Adrenal gland (tissue), 5 donors: ENCODE results near the gene AMBP.

Experiments used
- CTCF ChIP-seq, 6 experiments: fragments of 450-650 bp in 4 of 6; fragments of 200-600 bp in 2 of 6; sonication (generic) in 1 of 6; IDR thresholded peaks; 1 replicate in 5 of 6; 2 replicates in 1 of 6; pipeline versions ENCODE4 v1.5.1 to v1.8.0; 2016 to 2021; ENCODE audit warnings: antibody characterized with exemption in 6 of 6, mild to moderate bottlenecking in 2 of 6, moderate library complexity in 1 of 6
- POLR2A ChIP-seq, 2 donors: fragments of 450-650 bp; IDR thresholded peaks; one replicate each; pipeline ENCODE4 v1.6.1; 2017; ENCODE audit warnings: antibody characterized with exemption in 2 of 2, mild to moderate bottlenecking in 2 of 2, moderate library complexity in 1 of 2
- donor health status: DM: no; HTN: no; CAD: no.

GRCh38 chr9:114124138-114124537, 46.0 kb upstream of the AMBP start:
- TF ChIP-seq POLR2A (IDR thresholded peaks at IDR 0.05) (no peak), CTCF (IDR thresholded peaks at IDR 0.05) (no peak)
